Parathyroid adenoma (tissue), 2 donors: ENCODE data around the gene PARP8.
"Not testable (repeated sequence)": the region's sequence is repeated elsewhere in the genome, so short reads cannot be mapped to it uniquely, and the experiment has no call there.

Source experiments
- H2AFZ ChIP-seq: fragments of 300-600 bp; sonication (generic); one replicate; pipeline ENCODE4 v1.7.0; 2017; ENCODE audit warnings: antibody characterized with exemption, mild to moderate bottlenecking
- H3K27ac ChIP-seq: fragments of 300-600 bp; sonication (generic); one replicate; pipeline ENCODE4 v1.7.0; 2017
- H3K27me3 ChIP-seq: fragments of 300-600 bp; sonication (generic); one replicate; pipeline ENCODE4 v1.7.0; 2017; ENCODE audit warnings: low read length; ENCODE audit not compliant: control insufficient read depth, insufficient read depth
- H3K36me3 ChIP-seq: fragments of 300-600 bp; sonication (generic); one replicate; pipeline ENCODE4 v1.7.0; 2017; ENCODE audit warnings: low read length; ENCODE audit not compliant: control insufficient read depth, insufficient read depth
- H3K4me1 ChIP-seq: fragments of 300-600 bp; sonication (generic); one replicate; pipeline ENCODE4 v1.7.0; 2017; ENCODE audit warnings: control low read depth
- H3K4me2 ChIP-seq: fragments of 300-600 bp; sonication (generic); one replicate; pipeline ENCODE4 v1.7.0; 2017; ENCODE audit warnings: low read length
- H3K4me3 ChIP-seq: fragments of 300-600 bp; sonication (generic); one replicate; pipeline ENCODE4 v1.7.0; 2017; ENCODE audit warnings: low read depth, low read length
- H3K79me2 ChIP-seq: fragments of 300-600 bp; sonication (generic); one replicate; pipeline ENCODE4 v1.7.0; 2017; ENCODE audit warnings: control low read depth
- H3K9ac ChIP-seq: fragments of 300-600 bp; sonication (generic); one replicate; pipeline ENCODE4 v1.7.0; 2017; ENCODE audit warnings: mild to moderate bottlenecking
- H3K9me3 ChIP-seq: fragments of 300-600 bp; sonication (generic); one replicate; pipeline ENCODE4 v1.7.0; 2017; ENCODE audit warnings: low read length; ENCODE audit not compliant: control insufficient read depth
- TF ChIP-seq, protein P1 (sequence below): fragments of 300-600 bp; sonication (generic); IDR thresholded peaks from one replicate; pipeline ENCODE4 v1.7.0; 2017; ENCODE audit warnings: antibody characterized with exemption, mild to moderate bottlenecking
- donor health status: primary hyperparathyroidism.

Gene PARP8

DNA sequence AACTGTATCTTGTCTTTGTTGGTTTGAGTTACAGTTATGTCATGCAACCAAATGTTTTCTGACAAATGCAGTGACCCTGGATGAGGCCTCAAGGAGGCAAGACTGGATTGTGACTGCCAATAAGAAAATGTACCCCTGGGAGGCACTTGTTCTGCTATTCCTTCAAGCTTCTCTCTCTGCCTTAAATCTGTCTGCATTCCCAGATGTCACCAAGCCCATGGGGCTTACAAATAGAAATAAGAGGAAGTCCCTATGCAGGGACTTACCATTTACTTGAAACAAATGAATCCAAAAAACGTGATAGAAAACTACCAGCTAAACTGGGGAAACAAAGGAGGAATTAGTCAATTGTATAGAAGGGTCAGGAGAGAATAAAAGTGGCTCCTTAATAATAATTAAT is 8.2 kb upstream of the PARP8 start:
- Histone ChIP-seq H3K9ac (no peak overlapping the region), H3K4me2 (no peak overlapping the region), H3K4me3 (no peak overlapping the region), H2AFZ (no peak overlapping the region), H3K9me3 (no peaks in the 10 kb centered on the region), H3K4me1 (peaks cover 3% of the 10 kb centered on the region), H3K27ac (no peak overlapping the region), H3K27me3 (no peaks in the 10 kb centered on the region), H3K79me2 (peaks cover 3% of the 10 kb centered on the region), H3K36me3 (no peaks in the 10 kb centered on the region)
- TF ChIP-seq, protein P1, sequence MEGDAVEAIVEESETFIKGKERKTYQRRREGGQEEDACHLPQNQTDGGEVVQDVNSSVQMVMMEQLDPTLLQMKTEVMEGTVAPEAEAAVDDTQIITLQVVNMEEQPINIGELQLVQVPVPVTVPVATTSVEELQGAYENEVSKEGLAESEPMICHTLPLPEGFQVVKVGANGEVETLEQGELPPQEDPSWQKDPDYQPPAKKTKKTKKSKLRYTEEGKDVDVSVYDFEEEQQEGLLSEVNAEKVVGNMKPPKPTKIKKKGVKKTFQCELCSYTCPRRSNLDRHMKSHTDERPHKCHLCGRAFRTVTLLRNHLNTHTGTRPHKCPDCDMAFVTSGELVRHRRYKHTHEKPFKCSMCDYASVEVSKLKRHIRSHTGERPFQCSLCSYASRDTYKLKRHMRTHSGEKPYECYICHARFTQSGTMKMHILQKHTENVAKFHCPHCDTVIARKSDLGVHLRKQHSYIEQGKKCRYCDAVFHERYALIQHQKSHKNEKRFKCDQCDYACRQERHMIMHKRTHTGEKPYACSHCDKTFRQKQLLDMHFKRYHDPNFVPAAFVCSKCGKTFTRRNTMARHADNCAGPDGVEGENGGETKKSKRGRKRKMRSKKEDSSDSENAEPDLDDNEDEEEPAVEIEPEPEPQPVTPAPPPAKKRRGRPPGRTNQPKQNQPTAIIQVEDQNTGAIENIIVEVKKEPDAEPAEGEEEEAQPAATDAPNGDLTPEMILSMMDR = no peak

DNA sequence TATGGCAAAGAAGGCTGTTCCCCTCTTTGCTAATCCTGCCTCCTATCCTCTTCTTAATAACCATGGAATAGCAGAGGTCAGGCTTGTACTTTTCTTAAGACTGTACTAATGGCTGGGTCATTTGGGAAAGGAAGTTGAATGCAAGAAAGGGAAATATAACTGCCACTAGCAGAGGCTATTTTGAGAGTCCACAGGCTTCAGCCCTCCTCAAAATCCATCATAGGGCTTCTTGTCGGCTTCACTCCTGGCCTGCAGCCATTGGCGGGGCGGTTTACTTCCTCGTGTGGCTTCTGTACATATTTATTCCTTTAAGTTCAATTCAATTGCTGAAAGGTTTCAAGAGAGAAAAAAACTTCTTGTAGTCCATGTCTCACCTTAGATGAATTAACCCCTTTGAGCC is 2.8 kb upstream of the PARP8 start:
- H3K27ac ChIP-seq = no peak overlapping the region

DNA sequence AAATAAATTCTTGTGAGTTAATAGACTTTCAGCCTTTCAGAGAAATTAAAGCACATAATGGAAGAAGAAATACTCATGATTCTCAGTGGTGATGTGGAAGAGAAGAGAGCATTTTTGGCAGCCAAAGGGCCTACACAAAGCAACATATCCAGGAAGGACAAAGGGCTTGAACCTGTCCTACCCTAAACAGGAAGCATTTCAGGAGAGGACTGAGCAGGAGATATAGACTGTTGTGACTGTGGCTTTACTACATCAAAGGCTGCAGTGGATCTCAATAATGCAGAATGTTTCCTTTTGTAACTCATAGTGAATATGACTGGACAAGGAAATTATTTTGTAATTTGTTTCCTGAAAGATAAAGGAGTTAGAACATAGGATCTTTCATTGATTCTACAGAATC is 1.3 kb upstream of the PARP8 start:
- TF ChIP-seq, protein P1 = no peak
- Histone ChIP-seq H3K4me3 (no peak overlapping the region), H2AFZ (peak overlapping the region; percentile 77), H3K79me2 (peaks cover 11% of the 10 kb centered on the region), H3K27me3 (no peaks in the 10 kb centered on the region), H3K9me3 (no peaks in the 10 kb centered on the region), H3K4me1 (peaks cover 9% of the 10 kb centered on the region), H3K4me2 (no peak overlapping the region), H3K27ac (peak overlapping the region; percentile 81), H3K36me3 (no peaks in the 10 kb centered on the region), H3K9ac (no peak overlapping the region)

More for the DNA sequence above, 2.8 kb upstream of the PARP8 start:
- Histone ChIP-seq H3K79me2 (peaks cover 8% of the 10 kb centered on the region), H3K36me3 (no peaks in the 10 kb centered on the region), H3K4me1 (peaks cover 4% of the 10 kb centered on the region), H3K4me2 (no peak overlapping the region), H2AFZ (no peak overlapping the region), H3K9me3 (no peaks in the 10 kb centered on the region), H3K9ac (no peak overlapping the region), H3K27me3 (no peaks in the 10 kb centered on the region), H3K4me3 (no peak overlapping the region)
- TF ChIP-seq, protein P1 = no peak

DNA sequence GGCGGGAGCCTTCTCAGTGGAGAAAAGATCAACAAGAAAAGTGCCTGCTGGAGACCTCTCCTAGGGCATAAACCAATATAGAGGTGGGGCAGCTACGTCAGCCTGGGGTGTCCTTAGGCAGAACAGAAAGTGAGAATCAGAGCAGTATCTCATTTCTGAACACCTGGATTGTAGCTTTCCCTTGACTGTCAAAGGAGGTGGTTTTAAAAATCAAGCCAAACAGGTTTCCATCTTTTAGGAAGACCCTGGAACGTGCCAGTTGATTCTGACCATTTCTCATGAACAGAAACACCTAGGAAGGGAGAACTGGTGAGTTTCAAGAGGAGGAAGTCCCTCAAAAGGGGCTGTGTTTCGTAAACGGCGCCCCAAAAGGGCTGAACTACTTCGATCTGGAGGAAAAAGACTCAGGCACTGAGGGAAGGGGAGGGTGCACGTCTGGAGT is 655 bp upstream of the PARP8 start:
- Histone ChIP-seq H3K79me2 (peaks cover 11% of the 10 kb centered on the region), H2AFZ (peak overlapping the region; percentile 77), H3K4me3 (peak overlapping the region; percentile 19), H3K27ac (peak overlapping the region; percentile 81)
- H3K4me1 ChIP-seq, H3K4me2 ChIP-seq, H3K9ac ChIP-seq, H3K27me3 ChIP-seq, H3K9me3 ChIP-seq, H3K36me3 ChIP-seq: not testable (repeated sequence)

DNA sequence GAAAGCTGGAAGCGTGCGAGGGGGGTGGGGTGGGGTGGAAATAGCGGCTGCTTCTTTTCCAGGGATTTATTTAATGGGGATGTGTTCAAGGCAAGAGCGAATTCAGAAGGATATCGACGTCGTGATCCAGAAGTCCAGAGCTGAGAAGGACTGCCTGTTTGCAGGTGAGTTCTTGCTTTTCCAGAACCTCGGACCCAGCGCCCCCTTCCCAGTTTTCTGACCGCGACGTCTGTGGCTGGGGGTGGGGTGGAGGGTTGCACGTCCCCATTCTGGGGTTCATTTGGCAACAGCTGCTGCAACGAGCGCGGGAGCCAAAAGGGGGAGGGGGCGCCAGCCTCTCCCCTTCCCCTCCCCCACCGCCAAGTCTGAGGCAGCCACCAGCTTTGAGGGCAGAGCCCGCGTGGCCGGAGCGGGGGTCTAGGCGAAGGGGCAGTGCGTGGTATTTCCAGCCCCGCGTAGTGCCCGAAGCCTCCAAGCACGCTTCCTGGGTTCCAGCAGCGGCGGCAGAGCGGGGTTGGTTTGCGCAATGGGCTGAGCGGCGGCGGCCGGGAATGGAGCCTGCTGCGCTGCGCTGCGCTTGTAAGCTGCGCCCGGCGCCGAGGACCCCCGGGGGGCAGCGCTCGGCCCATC is 701 bp downstream of the PARP8 start:
- Histone ChIP-seq H3K27me3 (no peaks in the 10 kb centered on the region), H2AFZ (peak overlapping the region; percentile 89), H3K36me3 (no peaks in the 10 kb centered on the region), H3K79me2 (peaks cover 11% of the 10 kb centered on the region), H3K9me3 (no peaks in the 10 kb centered on the region), H3K4me1 (peaks cover 9% of the 10 kb centered on the region), H3K9ac (peak overlapping the region; percentile 74), H3K27ac (peak overlapping the region; percentile 81), H3K4me2 (peak overlapping the region; percentile 94), H3K4me3 (peak overlapping the region; percentile 89)
- TF ChIP-seq, protein P1 = no peak
